Ishikawa (cell line): ENCODE results near the gene RNF112.

Experiments used
- CEBPB ChIP-seq: IDR thresholded peaks from 2 replicates; pipeline ENCODE4 v1.6.1; 2012
- CREB1 ChIP-seq: IDR thresholded peaks from 2 replicates; pipeline ENCODE4 v1.6.1; 2012; ENCODE audit warnings: low read depth
- EGR1 ChIP-seq: IDR thresholded peaks from 2 replicates; pipeline ENCODE4 v1.6.1; 2012
- EP300 ChIP-seq: IDR thresholded peaks from 2 replicates; pipeline ENCODE4 v1.6.1; 2012; ENCODE audit warnings: borderline replicate concordance
- FOXM1 ChIP-seq: IDR thresholded peaks from 2 replicates; pipeline ENCODE4 v1.6.1; 2012; ENCODE audit warnings: low read depth, borderline replicate concordance
- NFIC ChIP-seq: IDR thresholded peaks from 2 replicates; pipeline ENCODE4 v1.6.1; 2012
- RAD21 ChIP-seq: IDR thresholded peaks from 2 replicates; pipeline ENCODE4 v1.6.1; 2012; ENCODE audit warnings: low read depth
- TAF1 ChIP-seq: IDR thresholded peaks from 2 replicates; pipeline ENCODE4 v1.6.1; 2012; ENCODE audit warnings: low read depth, mild to moderate bottlenecking
- TCF12 ChIP-seq: IDR thresholded peaks from 2 replicates; pipeline ENCODE4 v1.6.1; 2012; ENCODE audit warnings: low read depth
- TEAD4 ChIP-seq: IDR thresholded peaks from 2 replicates; pipeline ENCODE4 v1.6.1; 2012
- YY1 ChIP-seq: IDR thresholded peaks from 2 replicates; pipeline ENCODE4 v1.6.1; 2012; ENCODE audit warnings: low read depth
- ZBTB7A ChIP-seq: IDR thresholded peaks from 2 replicates; pipeline ENCODE4 v1.6.1; 2012; ENCODE audit warnings: low read depth
- TF ChIP-seq, protein P1 (sequence below): IDR thresholded peaks from 2 replicates; pipeline ENCODE4 v1.6.1; 2012
- TF ChIP-seq, protein P2 (sequence below): IDR thresholded peaks from 2 replicates; pipeline ENCODE4 v1.6.1; 2012
- TF ChIP-seq, protein P3 (sequence below): IDR thresholded peaks from 2 replicates; pipeline ENCODE4 v1.6.1; 2012; ENCODE audit warnings: low read depth, mild to moderate bottlenecking

The RNF112 gene

DNA sequence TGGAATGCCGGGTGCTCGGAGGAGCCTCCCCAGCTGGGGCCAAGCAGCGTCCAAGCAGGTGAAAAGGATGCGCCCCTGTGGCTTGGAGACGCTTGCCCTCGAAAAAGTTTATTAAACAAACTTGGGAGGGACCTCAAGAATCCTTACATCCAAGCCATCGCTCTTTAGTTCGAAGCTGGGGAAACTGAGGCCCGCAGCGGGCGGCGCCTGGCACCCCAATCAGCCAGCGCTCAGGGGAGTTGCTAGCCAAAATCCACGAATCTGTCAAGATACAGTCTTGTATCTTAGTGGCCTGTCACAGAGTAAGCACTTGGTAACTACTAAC is 48.0 kb upstream of the RNF112 start:
- no peak for TF ChIP-seq TCF12
- no peak for TF ChIP-seq EP300
- no peak for TF ChIP-seq FOXM1
- TF ChIP-seq EGR1 = no peak
- no peak for TF ChIP-seq CEBPB
- no peak for TF ChIP-seq NFIC

DNA sequence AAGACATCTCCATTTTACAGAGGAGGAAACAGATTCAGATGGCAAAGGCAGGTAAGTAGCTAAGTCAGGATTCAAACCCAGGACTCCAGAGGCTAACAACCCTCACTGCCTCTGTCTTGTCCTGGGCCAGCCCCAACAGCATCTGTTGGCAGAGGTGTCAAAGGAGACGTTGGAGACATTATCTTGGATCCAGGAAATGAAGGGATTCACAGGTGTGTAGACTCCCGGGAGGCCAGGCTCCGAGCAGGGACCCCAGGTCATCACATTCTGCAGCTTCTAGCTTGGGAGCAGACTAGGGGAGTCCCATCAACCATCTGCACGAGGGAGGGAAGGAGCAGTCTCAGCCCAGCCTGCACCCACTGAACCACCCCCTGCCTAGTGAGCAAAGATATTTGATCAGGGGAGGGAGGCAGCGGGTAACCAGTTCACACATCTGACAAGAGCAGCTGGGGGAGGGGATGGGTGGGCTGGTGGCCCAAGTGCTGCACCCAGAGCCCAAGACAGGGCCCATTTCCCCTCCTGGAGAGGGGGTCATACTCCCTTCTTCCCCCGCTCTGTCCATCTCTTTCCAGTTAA is 47.5 kb upstream of the RNF112 start:
- no peak for TF ChIP-seq CREB1
- TF ChIP-seq NFIC = no peak
- TF ChIP-seq, protein P1, sequence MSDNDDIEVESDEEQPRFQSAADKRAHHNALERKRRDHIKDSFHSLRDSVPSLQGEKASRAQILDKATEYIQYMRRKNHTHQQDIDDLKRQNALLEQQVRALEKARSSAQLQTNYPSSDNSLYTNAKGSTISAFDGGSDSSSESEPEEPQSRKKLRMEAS = no peak
- TF ChIP-seq RAD21 = no peak
- TF ChIP-seq EGR1 = no peak
- TF ChIP-seq, protein P2, sequence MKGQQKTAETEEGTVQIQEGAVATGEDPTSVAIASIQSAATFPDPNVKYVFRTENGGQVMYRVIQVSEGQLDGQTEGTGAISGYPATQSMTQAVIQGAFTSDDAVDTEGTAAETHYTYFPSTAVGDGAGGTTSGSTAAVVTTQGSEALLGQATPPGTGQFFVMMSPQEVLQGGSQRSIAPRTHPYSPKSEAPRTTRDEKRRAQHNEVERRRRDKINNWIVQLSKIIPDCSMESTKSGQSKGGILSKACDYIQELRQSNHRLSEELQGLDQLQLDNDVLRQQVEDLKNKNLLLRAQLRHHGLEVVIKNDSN = no peak
- no peak for TF ChIP-seq TCF12
- TF ChIP-seq TAF1 = no peak

DNA sequence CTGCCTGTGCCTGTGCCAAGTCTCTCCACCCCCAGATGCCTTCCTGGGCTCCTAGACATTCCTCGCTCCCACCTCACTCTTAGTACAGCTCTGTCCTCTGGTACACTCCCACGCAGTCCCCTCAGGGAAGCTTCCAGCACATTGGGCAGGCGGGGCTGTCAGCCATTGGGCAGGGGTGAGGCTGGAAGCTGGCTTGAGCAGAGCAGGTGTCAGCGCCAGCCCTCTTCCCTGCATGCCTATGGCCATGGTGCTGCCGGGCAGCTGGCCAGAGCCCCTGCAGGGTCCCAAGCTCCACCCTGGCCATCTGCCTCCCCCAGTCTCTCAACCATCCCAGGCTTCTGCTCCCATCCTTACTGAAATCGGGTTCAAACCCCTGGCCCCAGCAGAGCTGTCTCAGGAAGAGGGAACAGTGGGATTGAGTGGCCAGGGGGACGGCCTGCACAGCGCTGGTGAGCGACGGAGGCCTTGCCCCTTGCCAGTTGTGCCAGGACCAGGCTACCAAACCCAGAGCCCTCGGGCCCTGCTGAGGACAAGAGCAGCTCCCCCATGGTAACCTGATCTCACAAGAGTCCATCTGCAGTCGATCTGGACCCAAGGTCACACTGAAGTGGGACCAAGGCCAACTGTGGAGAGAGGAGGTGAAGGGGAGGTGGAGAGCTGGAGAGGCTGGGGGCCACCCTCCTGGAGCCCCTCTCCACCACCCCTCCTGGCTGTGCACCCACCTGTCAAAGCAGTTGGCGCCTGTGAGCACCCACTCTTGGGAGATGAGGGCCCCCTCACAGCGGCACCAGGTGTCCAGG is 46.1 kb upstream of the RNF112 start:
- TF ChIP-seq EGR1 = peak; percentile 91
- peak; percentile 64; the same call in 1 of the 2 replicates for TF ChIP-seq NFIC
- TF ChIP-seq ZBTB7A = peak; percentile 64; the same call in 1 of the 2 replicates
- TF ChIP-seq TAF1 = no peak
- TF ChIP-seq, protein P2 = no peak
- TF ChIP-seq, protein P1 = 0 out of 2 replicates have a peak, but pooled peaks have one; percentile 15

DNA sequence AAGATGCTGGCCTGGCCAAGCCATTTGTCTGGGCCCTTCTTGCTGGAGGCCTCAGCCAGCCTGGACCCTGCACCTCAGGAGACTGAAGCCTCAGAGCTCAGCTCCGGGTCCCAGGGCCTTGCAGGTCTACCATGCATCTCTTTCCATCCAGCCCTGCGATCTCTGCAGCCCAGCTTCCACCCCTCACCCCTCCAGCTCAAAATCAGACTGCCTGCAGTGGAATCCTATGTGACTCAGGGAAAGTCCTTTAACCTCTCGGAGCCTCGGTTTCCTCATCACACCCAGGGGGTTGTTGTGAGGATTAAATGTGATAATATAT is 45.6 kb upstream of the RNF112 start:
- TF ChIP-seq CREB1 (no peak), CEBPB (no peak), YY1 (no peak), TCF12 (no peak), ZBTB7A (no peak), EP300 (no peak), FOXM1 (no peak), NFIC (no peak), RAD21 (no peak), TEAD4 (no peak)
- TF ChIP-seq, protein P1 = no peak

DNA sequence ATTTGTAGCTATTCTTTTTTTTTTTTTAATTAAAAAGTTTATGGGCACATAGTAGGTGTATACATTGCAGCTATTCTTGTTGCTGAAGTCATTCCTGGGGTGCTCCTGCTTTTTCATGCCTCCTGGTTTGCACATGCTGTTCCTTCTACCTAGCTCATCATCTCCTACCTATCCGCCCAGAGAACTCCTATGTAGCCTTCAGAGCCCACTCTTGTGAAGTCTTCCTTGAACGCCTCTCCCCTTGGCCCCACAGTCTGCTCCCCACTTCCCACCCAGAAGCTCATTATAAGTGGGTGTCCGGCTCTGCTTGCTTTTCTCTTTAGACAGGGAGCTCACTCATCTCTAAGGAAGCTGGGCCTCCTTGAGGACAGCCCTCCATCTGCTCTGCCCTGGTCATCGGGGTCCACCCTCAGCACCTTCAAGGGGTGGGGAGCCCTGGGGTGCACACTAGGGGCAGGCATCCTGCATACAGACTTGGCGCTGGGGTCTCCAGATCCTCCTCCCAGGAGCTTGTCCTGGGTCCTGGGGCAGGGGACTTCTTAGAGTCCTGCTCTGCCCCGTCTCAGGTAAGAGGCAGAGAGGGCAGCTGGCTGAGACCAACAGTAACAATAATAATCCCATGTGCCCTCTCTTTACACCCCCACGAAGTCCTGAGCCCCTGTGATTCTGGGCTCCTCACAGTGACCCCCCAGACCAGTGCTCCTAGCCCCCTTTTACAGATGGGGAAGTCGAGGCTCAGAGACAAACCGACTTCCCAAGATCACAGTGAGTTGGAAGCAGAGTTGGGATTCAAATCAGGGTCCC is 45.0 kb upstream of the RNF112 start:
- TF ChIP-seq YY1 (no peak), TCF12 (no peak), CREB1 (no peak), TEAD4 (no peak), NFIC (no peak), EP300 (no peak), RAD21 (no peak), FOXM1 (no peak), EGR1 (no peak), TAF1 (no peak)
- TF ChIP-seq, protein P1 = no peak
- TF ChIP-seq, protein P2 = no peak
- TF ChIP-seq, protein P3, sequence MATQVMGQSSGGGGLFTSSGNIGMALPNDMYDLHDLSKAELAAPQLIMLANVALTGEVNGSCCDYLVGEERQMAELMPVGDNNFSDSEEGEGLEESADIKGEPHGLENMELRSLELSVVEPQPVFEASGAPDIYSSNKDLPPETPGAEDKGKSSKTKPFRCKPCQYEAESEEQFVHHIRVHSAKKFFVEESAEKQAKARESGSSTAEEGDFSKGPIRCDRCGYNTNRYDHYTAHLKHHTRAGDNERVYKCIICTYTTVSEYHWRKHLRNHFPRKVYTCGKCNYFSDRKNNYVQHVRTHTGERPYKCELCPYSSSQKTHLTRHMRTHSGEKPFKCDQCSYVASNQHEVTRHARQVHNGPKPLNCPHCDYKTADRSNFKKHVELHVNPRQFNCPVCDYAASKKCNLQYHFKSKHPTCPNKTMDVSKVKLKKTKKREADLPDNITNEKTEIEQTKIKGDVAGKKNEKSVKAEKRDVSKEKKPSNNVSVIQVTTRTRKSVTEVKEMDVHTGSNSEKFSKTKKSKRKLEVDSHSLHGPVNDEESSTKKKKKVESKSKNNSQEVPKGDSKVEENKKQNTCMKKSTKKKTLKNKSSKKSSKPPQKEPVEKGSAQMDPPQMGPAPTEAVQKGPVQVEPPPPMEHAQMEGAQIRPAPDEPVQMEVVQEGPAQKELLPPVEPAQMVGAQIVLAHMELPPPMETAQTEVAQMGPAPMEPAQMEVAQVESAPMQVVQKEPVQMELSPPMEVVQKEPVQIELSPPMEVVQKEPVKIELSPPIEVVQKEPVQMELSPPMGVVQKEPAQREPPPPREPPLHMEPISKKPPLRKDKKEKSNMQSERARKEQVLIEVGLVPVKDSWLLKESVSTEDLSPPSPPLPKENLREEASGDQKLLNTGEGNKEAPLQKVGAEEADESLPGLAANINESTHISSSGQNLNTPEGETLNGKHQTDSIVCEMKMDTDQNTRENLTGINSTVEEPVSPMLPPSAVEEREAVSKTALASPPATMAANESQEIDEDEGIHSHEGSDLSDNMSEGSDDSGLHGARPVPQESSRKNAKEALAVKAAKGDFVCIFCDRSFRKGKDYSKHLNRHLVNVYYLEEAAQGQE = no peak

DNA sequence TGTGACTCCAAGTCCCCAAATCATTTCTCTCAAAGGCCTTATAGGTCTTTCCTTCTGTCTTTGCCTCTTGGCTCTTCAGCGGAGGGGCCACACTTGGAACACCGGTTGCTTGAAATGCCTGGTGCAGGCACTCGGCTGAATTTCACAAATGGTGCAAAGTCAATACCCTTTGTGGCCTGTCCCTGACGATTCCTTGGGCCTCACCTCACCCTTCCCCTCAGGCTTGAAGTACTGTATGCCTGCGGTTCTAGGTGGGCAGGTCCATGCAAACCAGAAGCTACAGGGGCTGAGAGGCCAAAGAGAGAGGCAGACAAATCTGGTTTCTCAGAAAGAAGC is 44.4 kb upstream of the RNF112 start:
- TF ChIP-seq TCF12 (no peak), FOXM1 (no peak), EP300 (no peak), RAD21 (no peak), ZBTB7A (no peak), CREB1 (no peak), CEBPB (no peak), TEAD4 (no peak), YY1 (no peak), EGR1 (no peak), TAF1 (no peak), NFIC (no peak)
- TF ChIP-seq, protein P3 = no peak
- TF ChIP-seq, protein P1 = no peak
- TF ChIP-seq, protein P2 = no peak
